Medulla oblongata (tissue), 1 donor: Measurements from ENCODE around the gene CAMTA1.
A peak's percentile ranks its signal among the peaks of the same experiment; 100 is the strongest.
"Not testable (repeated sequence)": the region's sequence is repeated elsewhere in the genome, so short reads cannot be mapped to it uniquely, and the experiment has no call there.

Experiments
- DNase-seq: peaks from one replicate; pipeline ENCODE4 v3.0.0-alpha.2; 2015; ENCODE audit errors: extremely low spot score

Gene CAMTA1

GRCh38 chr1:6785318-6785727 lies at the start of gene CAMTA1:
Gene CAMTA1, plus strand, starts transcription at chr1:6785454. Its CDS starts 77 bp downstream, at chr1:6785531.
- DNase-seq: no peak

- DNase-seq: no peak
Measured at GRCh38 chr1:6738987-6739676, 46.1 kb upstream of the CAMTA1 start.

- DNase-seq: not testable (repeated sequence)
Measured at GRCh38 chr1:6742676-6743188, 42.5 kb upstream of the CAMTA1 start.

GRCh38 chr1:6743189-6744101 lies 41.8 kb upstream of the CAMTA1 start:
- peak; percentile 81 for DNase-seq

- no peak for DNase-seq
Measured at GRCh38 chr1:6745073-6745472, 40.2 kb upstream of the CAMTA1 start.

GRCh38 chr1:6747674-6748073 lies 37.6 kb upstream of the CAMTA1 start:
- no peak for DNase-seq

GRCh38 chr1:6750490-6750889 lies 34.8 kb upstream of the CAMTA1 start:
- no peak for DNase-seq

- no peak for DNase-seq
Measured at GRCh38 chr1:6753320-6754140, 31.7 kb upstream of the CAMTA1 start.

GRCh38 chr1:6756457-6756856 lies 28.8 kb upstream of the CAMTA1 start:
- DNase-seq: no peak

GRCh38 chr1:6757719-6758435 lies 27.4 kb upstream of the CAMTA1 start:
- no peak for DNase-seq

- DNase-seq: no peak
Measured at GRCh38 chr1:6761196-6761737, 24.0 kb upstream of the CAMTA1 start.

- no peak for DNase-seq
Measured at GRCh38 chr1:6762060-6762459, 23.2 kb upstream of the CAMTA1 start.

GRCh38 chr1:6770751-6771440 lies 14.4 kb upstream of the CAMTA1 start:
- DNase-seq: no peak

GRCh38 chr1:6771441-6771769 lies 13.8 kb upstream of the CAMTA1 start:
- no peak for DNase-seq

GRCh38 chr1:6774381-6774780 lies 10.9 kb upstream of the CAMTA1 start:
- no peak for DNase-seq

GRCh38 chr1:6775261-6776043 lies 9.8 kb upstream of the CAMTA1 start:
- no peak for DNase-seq

- DNase-seq: no peak
Measured at GRCh38 chr1:6776389-6776788, 8.9 kb upstream of the CAMTA1 start.

- DNase-seq: no peak
Measured at GRCh38 chr1:6776895-6777294, 8.4 kb upstream of the CAMTA1 start.

- no peak for DNase-seq
Measured at GRCh38 chr1:6777813-6778212, 7.4 kb upstream of the CAMTA1 start.
